ENCODE measurements around the gene OXSR1.

- TF ChIP-seq CTCF (IDR thresholded peaks at IDR 0.05) (no peak), POLR2A (IDR thresholded peaks at IDR 0.05) (no peak)
These were observed 29.0 kb upstream of the OXSR1 start for GRCh38 chr3:38136393-38136776.
